H9 (cell line): ENCODE measurements around the gene MICAL2. TPM values are rescaled to one million over a fixed set of nuclear protein-coding genes. Genes with fewer than 3 reads are reported as not detected.
A peak's percentile ranks its signal among the peaks of the same experiment; 100 is the strongest.

Experiments
- DNase-seq: peaks from one replicate; pipeline ENCODE4 v3.0.0-alpha.2; 2017
- H2AFZ ChIP-seq: one replicate; pipeline ENCODE4 v1.6.1; 2013; ENCODE audit warnings: mild to moderate bottlenecking, low read length, control low read depth, moderate library complexity
- H2AK5ac ChIP-seq: 2 replicates; pipeline ENCODE4 v1.6.1; 2013; ENCODE audit warnings: low read length, control low read depth, mixed read lengths; ENCODE audit not compliant: insufficient read length
- H2BK120ac ChIP-seq: one replicate; pipeline ENCODE4 v1.6.1; 2013; ENCODE audit warnings: low read depth, mild to moderate bottlenecking, low read length, control low read depth, inconsistent platforms; ENCODE audit not compliant: poor library complexity, severe bottlenecking
- H2BK12ac ChIP-seq: 2 replicates; pipeline ENCODE4 v1.6.1; 2013; ENCODE audit warnings: low read length, control low read depth, mixed read lengths, low read depth; ENCODE audit not compliant: insufficient read length
- H2BK15ac ChIP-seq: 2 replicates; pipeline ENCODE4 v1.6.1; 2013; ENCODE audit warnings: low read depth, low read length, control low read depth
- H2BK20ac ChIP-seq: one replicate; pipeline ENCODE4 v1.6.1; 2013; ENCODE audit warnings: low read depth, mild to moderate bottlenecking, low read length, control low read depth, inconsistent platforms; ENCODE audit not compliant: poor library complexity, severe bottlenecking
- H2BK5ac ChIP-seq: 2 replicates; pipeline ENCODE4 v1.6.1; 2013; ENCODE audit warnings: low read length, control low read depth, mixed read lengths; ENCODE audit not compliant: insufficient read length
- H3K14ac ChIP-seq: 2 replicates; pipeline ENCODE4 v1.6.1; 2013; ENCODE audit warnings: low read length, control low read depth; ENCODE audit not compliant: insufficient read depth
- H3K18ac ChIP-seq: 2 replicates; pipeline ENCODE4 v1.6.1; 2013; ENCODE audit warnings: low read depth, mild to moderate bottlenecking, mixed read lengths, low read length, control low read depth; ENCODE audit not compliant: insufficient read length
- H3K23ac ChIP-seq: 2 replicates; pipeline ENCODE4 v1.6.1; 2013; ENCODE audit warnings: low read length, control low read depth, mixed read lengths, low read depth; ENCODE audit not compliant: insufficient read length
- H3K23me2 ChIP-seq: 2 replicates; pipeline ENCODE4 v1.6.1; 2013; ENCODE audit warnings: low read depth, mild to moderate bottlenecking, mixed read lengths, low read length, control low read depth; ENCODE audit not compliant: insufficient read length, poor library complexity, severe bottlenecking
- H3K27ac ChIP-seq: 2 replicates; pipeline ENCODE4 v1.5.1; 2013; ENCODE audit warnings: low read length, control low read depth, mixed read lengths, low read depth; ENCODE audit not compliant: insufficient read length
- H3K27me3 ChIP-seq: 2 replicates; pipeline ENCODE4 v1.6.1; 2013; ENCODE audit warnings: low read length, control low read depth, inconsistent platforms; ENCODE audit not compliant: insufficient read depth
- H3K4ac ChIP-seq: 2 replicates; pipeline ENCODE4 v1.6.1; 2013; ENCODE audit warnings: low read depth, mild to moderate bottlenecking, control low read depth, inconsistent platforms, low read length, moderate library complexity
- H3K4me1 ChIP-seq: 2 replicates; pipeline ENCODE4 v1.6.1; 2013; ENCODE audit warnings: low read length, control low read depth, inconsistent platforms; ENCODE audit not compliant: insufficient read depth
- H3K4me2 ChIP-seq: 2 replicates; pipeline ENCODE4 v1.6.1; 2013; ENCODE audit warnings: low read length, control low read depth, mixed read lengths; ENCODE audit not compliant: insufficient read length, insufficient read depth
- H3K56ac ChIP-seq: 2 replicates; pipeline ENCODE4 v1.6.1; 2013; ENCODE audit warnings: low read depth, mild to moderate bottlenecking, mixed read lengths, low read length, control low read depth; ENCODE audit not compliant: insufficient read length
- H3K79me1 ChIP-seq: 2 replicates; pipeline ENCODE4 v1.6.1; 2013; ENCODE audit warnings: low read depth, mild to moderate bottlenecking, moderate library complexity, low read length, control low read depth, inconsistent platforms; ENCODE audit not compliant: insufficient read depth, poor library complexity, severe bottlenecking
- H3K79me2 ChIP-seq: 2 replicates; pipeline ENCODE4 v1.6.1; 2013; ENCODE audit warnings: low read length, control low read depth, inconsistent platforms; ENCODE audit not compliant: insufficient read depth
- H3K9ac ChIP-seq: 2 replicates; pipeline ENCODE4 v1.6.1; 2013; ENCODE audit warnings: low read length, control low read depth, mixed read lengths; ENCODE audit not compliant: insufficient read length; ENCODE audit errors: extremely low read depth
- H3K9me3 ChIP-seq: one replicate; pipeline ENCODE4 v1.6.1; 2013; ENCODE audit warnings: low read depth, low read length, inconsistent platforms; ENCODE audit not compliant: control insufficient read depth
- H3T11ph ChIP-seq: one replicate; pipeline ENCODE4 v1.6.1; 2013; ENCODE audit warnings: mild to moderate bottlenecking, low read length, control low read depth, inconsistent platforms
- H4K20me1 ChIP-seq: one replicate; pipeline ENCODE4 v1.6.1; 2013; ENCODE audit not compliant: control insufficient read depth, insufficient read length, insufficient read depth
- H4K5ac ChIP-seq: 2 replicates; pipeline ENCODE4 v1.6.1; 2013; ENCODE audit warnings: low read depth, mild to moderate bottlenecking, mixed read lengths, low read length, control low read depth; ENCODE audit not compliant: insufficient read length
- H4K8ac ChIP-seq: replicated peaks from 2 replicates; pipeline ENCODE4 v1.6.1; 2013; ENCODE audit warnings: low read length, control low read depth, mixed read lengths, low read depth; ENCODE audit not compliant: insufficient read length
- H4K91ac ChIP-seq: 2 replicates; pipeline ENCODE4 v1.6.1; 2013; ENCODE audit warnings: low read depth, mild to moderate bottlenecking, moderate library complexity, mixed read lengths, low read length, control low read depth; ENCODE audit not compliant: insufficient read length
- H3K27ac Mint-ChIP-seq, 3 experiments: 2 replicates in 2 of 3; 3 replicates in 1 of 3; pipeline ENCODE4 v1.8.0; 2020 to 2021; ENCODE audit warnings: mixed read lengths in 3 of 3, mild to moderate bottlenecking in 1 of 3, moderate library complexity in 1 of 3
- H3K27me3 Mint-ChIP-seq: 2 replicates; pipeline ENCODE4 v1.8.0; 2021; ENCODE audit warnings: low read depth, mild to moderate bottlenecking, moderate library complexity, mixed read lengths
- H3K36me3 Mint-ChIP-seq, 3 experiments: 2 replicates in 2 of 3; 3 replicates in 1 of 3; pipeline ENCODE4 v1.8.0; 2020 to 2021; ENCODE audit warnings: low read depth in 3 of 3, mixed read lengths in 3 of 3; ENCODE audit not compliant: insufficient read depth in 1 of 3
- H3K4me1 Mint-ChIP-seq, 2 experiments: 2 replicates each; pipeline ENCODE4 v1.8.0; 2020; ENCODE audit warnings: mixed read lengths in 2 of 2
- H3K4me3 Mint-ChIP-seq, 2 experiments: 2 replicates in 1 of 2; 3 replicates in 1 of 2; pipeline ENCODE4 v1.8.0; 2020 to 2021; ENCODE audit warnings: mild to moderate bottlenecking in 2 of 2, mixed read lengths in 2 of 2, moderate library complexity in 1 of 2
- H3K9me3 Mint-ChIP-seq, 2 experiments: 2 replicates in 1 of 2; 3 replicates in 1 of 2; pipeline ENCODE4 v1.8.0; 2020; ENCODE audit warnings: mild to moderate bottlenecking in 2 of 2, mixed read lengths in 2 of 2, moderate library complexity in 1 of 2
- WGBS: extraction: QIAGEN DNeasy Blood & Tissue Kit; methylation state at CpG from one replicate; pipeline ENCODE4 v1.1.7; 2013; ENCODE audit warnings: missing lambda C conversion rate, low lambda C conversion rate, mixed read lengths; ENCODE audit not compliant: insufficient read length; ENCODE audit errors: extremely low coverage; 5-methylcytosine and 5-hydroxymethylcytosine counted together
- total RNA-seq: library from RNA; stranded (reverse); gene quantifications from 2 replicates; pipeline ENCODE4 v1.2.1, GENCODE V29; 2021
- TF ChIP-seq, protein P1 (sequence below): fragments of 200-600 bp; sonication (generic); conservative IDR thresholded peaks from 3 replicates; pipeline ENCODE4 v1.8.0; 2021; ENCODE audit warnings: antibody characterized with exemption, mild to moderate bottlenecking

MICAL2 gene
- total RNA-seq, 1 experiment from 2014 or later: 4.7 TPM

DNA sequence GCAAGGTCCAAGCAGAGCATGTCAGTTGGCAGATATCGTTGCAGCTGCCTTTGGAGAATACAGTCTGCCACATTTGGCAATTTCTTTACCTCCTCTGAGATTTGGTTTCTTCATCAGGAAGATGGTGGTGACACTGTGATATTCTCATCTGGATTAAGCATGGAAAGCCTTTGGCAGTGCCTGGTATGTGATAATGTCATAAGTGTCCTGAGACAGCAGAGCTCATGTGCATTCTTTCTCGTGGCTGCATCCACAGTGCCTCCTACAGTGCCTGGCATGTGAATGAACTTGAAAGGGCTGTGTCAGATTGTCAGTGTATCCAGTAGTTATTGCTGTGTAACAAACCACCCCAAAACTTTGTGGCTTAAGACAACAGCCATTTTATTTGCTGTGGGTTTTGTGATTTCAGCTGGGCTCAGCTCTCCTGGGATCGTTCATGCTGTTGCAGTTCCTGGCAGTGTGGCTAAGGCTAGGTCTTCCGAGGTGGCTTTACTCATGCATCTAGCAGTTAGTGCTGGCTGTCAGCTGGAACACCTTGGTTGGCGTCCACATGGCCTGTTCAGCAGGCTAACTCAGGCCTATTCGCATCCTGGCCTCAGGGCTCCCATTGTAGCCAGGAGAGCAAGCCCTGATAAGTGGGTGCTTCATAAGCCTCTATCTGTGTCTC is 35.7 kb upstream of the MICAL2 start:
- Histone ChIP-seq H3K27me3 (no peaks in the 10 kb centered on the region; the same call in 1 of the 2 replicates), H3T11ph (no peak overlapping the region), H3K4ac (no peak overlapping the region), H2BK120ac (no peak overlapping the region), H3K18ac (no peak overlapping the region), H3K56ac (no peak overlapping the region), H2BK15ac (no peak overlapping the region), H3K4me1 (no peaks in the 10 kb centered on the region), H2BK12ac (no peak overlapping the region), H4K5ac (no peak overlapping the region), H4K91ac (no peak overlapping the region), H2BK5ac (no peak overlapping the region), H2BK20ac (no peak overlapping the region), H3K23me2 (no peaks in the 10 kb centered on the region), H2AFZ (no peak overlapping the region), H4K20me1 (no peaks in the 10 kb centered on the region), H3K23ac (no peak overlapping the region), H3K4me2 (no peak overlapping the region), H3K9ac (no peak overlapping the region), H3K14ac (no peak overlapping the region), H3K9me3 (no peaks in the 10 kb centered on the region), H3K79me2 (no peaks in the 10 kb centered on the region), H2AK5ac (no peak overlapping the region), H3K79me1 (no peaks in the 10 kb centered on the region), H3K27ac (no peak overlapping the region), H4K8ac (no peak overlapping the region)
- peaks cover 6 to 7% of the 10 kb centered on the region in 2 experiments; a peak in 3 of 4 replicates for H3K4me1 Mint-ChIP-seq
- no peaks in the 10 kb centered on the region for H3K36me3 Mint-ChIP-seq
- H3K4me3 Mint-ChIP-seq: no peak overlapping the region
- peak overlapping the region in 1 of 3 experiments; percentile 87; a peak in 1 of 7 replicates for H3K27ac Mint-ChIP-seq
- DNase-seq: no peak
- peaks cover 7% of the 10 kb centered on the region for H3K27me3 Mint-ChIP-seq
- TF ChIP-seq, protein P1, sequence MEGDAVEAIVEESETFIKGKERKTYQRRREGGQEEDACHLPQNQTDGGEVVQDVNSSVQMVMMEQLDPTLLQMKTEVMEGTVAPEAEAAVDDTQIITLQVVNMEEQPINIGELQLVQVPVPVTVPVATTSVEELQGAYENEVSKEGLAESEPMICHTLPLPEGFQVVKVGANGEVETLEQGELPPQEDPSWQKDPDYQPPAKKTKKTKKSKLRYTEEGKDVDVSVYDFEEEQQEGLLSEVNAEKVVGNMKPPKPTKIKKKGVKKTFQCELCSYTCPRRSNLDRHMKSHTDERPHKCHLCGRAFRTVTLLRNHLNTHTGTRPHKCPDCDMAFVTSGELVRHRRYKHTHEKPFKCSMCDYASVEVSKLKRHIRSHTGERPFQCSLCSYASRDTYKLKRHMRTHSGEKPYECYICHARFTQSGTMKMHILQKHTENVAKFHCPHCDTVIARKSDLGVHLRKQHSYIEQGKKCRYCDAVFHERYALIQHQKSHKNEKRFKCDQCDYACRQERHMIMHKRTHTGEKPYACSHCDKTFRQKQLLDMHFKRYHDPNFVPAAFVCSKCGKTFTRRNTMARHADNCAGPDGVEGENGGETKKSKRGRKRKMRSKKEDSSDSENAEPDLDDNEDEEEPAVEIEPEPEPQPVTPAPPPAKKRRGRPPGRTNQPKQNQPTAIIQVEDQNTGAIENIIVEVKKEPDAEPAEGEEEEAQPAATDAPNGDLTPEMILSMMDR: no peak
- WGBS: no CpG with 5 or more reads among the region's 6 CpGs
- H3K9me3 Mint-ChIP-seq: no peaks in the 10 kb centered on the region
